GM18498 (cell line): ENCODE measurements around the gene AP4M1.

Experiments used
- ATAC-seq: cut with Tn5 transposase; IDR thresholded peaks from one replicate; pipeline ENCODE4 v1.9.1; 2021; ENCODE audit warnings: mild to moderate bottlenecking, moderate library complexity; ENCODE audit not compliant: unreplicated experiment

The AP4M1 gene

DNA sequence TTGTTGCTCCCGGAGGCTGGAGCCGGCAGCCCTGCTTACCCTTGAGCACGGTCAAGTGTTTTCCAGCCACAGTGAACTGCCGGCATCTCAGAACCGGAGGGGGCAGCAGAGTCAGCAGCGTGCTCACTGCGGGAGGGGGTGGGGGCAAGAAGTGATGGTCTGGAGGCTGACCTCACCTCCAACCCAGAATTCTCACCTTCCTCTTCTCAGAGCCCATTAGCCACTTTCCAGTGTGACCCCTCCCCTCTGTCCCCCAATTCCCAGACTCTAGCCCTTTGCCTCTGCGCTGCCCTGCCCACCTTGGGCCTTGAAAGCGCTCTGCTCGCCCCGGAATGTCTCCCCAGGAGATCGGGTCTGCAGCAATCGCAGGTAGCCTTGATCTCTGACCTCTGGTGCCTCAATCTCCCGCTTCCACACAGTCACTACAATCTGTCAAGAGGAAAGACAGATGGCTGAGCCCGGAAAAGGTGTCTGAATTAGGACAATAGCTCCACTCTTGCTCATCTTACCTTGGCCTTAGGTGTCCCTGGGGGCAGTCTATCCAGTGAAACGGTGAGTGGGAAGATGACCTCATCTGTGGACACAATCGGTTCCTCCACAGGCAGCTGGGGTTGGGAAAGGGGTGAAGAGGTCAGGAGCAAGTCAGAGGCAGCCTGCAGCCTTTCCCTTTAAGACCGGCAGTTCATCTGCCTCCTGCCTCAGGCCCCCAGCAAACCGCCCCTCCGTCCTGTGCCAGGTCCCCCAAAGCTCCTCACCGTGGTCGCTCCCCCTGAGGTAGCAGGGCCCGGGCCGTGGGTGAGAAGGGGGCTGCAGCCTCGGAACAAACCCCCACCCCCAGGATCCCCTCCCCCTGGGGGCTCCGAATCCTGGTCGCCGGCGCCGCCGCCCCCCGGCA, 56.1 kb downstream of the AP4M1 start:
- no peak for ATAC-seq
